ENCODE measurements around the gene ARHGEF16. TPM values are rescaled to one million over a fixed set of nuclear protein-coding genes. Genes with fewer than 3 reads are reported as not detected.

Gene ARHGEF16
- total RNA-seq, 1 experiment from 2014 or later = 10.1 TPM

DNA sequence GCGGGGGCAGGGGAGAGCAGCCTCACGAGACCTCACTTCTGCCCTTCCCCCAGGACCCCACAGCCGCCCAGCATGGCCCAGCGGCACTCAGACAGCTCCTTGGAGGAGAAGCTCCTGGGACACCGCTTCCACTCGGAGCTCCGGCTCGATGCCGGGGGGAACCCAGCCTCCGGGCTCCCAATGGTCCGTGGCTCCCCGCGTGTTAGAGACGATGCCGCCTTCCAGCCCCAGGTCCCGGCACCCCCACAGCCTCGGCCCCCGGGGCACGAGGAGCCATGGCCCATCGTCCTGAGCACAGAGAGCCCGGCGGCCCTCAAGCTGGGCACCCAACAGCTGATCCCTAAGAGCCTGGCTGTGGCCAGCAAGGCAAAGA, 8.5 kb downstream of the ARHGEF16 start:
- Histone ChIP-seq H3K4me1 (ENCODE audit: control insufficient read depth, insufficient read depth, low read length) (0 out of 2 replicates have a peak, but pooled peaks cover 4% of the 10 kb centered on the region), H3K4me3 (ENCODE audit: low read depth in 2 of 2, low read length in 2 of 2) (no peak overlapping the region), H3K27ac (ENCODE audit: low read length) (no peak overlapping the region), H3K9me3 (ENCODE audit: control insufficient read depth, insufficient read depth, low read depth, low read length) (no peaks in the 10 kb centered on the region), H3K27me3 (ENCODE audit: control insufficient read depth, insufficient read depth, low read length) (no peaks in the 10 kb centered on the region), H3K36me3 (ENCODE audit: control insufficient read depth, insufficient read depth, low read length) (no peaks in the 10 kb centered on the region)
- POLR2A ChIA-PET = no interaction called here
- BruUV-seq (replicated peaks) = no TSS peak
- intact Hi-C loops (cut with micrococcal nuclease; ENCODE audit: unreplicated experiment) = no loop called here
- TF ChIP-seq, protein P1, sequence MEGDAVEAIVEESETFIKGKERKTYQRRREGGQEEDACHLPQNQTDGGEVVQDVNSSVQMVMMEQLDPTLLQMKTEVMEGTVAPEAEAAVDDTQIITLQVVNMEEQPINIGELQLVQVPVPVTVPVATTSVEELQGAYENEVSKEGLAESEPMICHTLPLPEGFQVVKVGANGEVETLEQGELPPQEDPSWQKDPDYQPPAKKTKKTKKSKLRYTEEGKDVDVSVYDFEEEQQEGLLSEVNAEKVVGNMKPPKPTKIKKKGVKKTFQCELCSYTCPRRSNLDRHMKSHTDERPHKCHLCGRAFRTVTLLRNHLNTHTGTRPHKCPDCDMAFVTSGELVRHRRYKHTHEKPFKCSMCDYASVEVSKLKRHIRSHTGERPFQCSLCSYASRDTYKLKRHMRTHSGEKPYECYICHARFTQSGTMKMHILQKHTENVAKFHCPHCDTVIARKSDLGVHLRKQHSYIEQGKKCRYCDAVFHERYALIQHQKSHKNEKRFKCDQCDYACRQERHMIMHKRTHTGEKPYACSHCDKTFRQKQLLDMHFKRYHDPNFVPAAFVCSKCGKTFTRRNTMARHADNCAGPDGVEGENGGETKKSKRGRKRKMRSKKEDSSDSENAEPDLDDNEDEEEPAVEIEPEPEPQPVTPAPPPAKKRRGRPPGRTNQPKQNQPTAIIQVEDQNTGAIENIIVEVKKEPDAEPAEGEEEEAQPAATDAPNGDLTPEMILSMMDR (IDR thresholded peaks at IDR 0.05) = no peak
- TF ChIP-seq TCF7L2 (IDR thresholded peaks at IDR 0.05; ENCODE audit: low read depth, low read length) (no peak), POLR2AphosphoS5 (IDR thresholded peaks at IDR 0.05; ENCODE audit: low read depth, low read length) (no peak), REST (IDR thresholded peaks at IDR 0.05; ENCODE audit: insufficient read depth in 1 of 2, low read depth in 2 of 2, low read length in 1 of 2) (no peak), SIN3A (IDR thresholded peaks at IDR 0.05; ENCODE audit: borderline replicate concordance, insufficient read depth, low read depth, low read length) (no peak)
- CTCF ChIA-PET = no interaction called here
- DNase-seq (ENCODE audit: low read depth, low spot score) (no peak), ATAC-seq (no peak)
- in situ Hi-C loops (cut with HindIII; ENCODE audit: low pct_unique_long_range_greater_than_20kb, low sequenced_read_pairs) = no loop called here

GRCh38 chr1:3463408-3463863, 9.0 kb downstream of the ARHGEF16 start:
- TF ChIP-seq SIN3A (IDR thresholded peaks at IDR 0.05; ENCODE audit: borderline replicate concordance, insufficient read depth, low read depth, low read length) (no peak), TCF7L2 (IDR thresholded peaks at IDR 0.05; ENCODE audit: low read depth, low read length) (no peak), POLR2AphosphoS5 (IDR thresholded peaks at IDR 0.05; ENCODE audit: low read depth, low read length) (no peak), REST (IDR thresholded peaks at IDR 0.05; ENCODE audit: insufficient read depth in 1 of 2, low read depth in 2 of 2, low read length in 1 of 2) (no peak)
- TF ChIP-seq, protein P1 (IDR thresholded peaks at IDR 0.05) = no peak
- H3K36me3 ChIP-seq (ENCODE audit: control insufficient read depth, insufficient read depth, low read length) = no peaks in the 10 kb centered on the region
- BruUV-seq (replicated peaks) = no TSS peak
- DNase-seq (ENCODE audit: low read depth, low spot score) (no peak), ATAC-seq (no peak)
- H3K4me1 ChIP-seq (ENCODE audit: control insufficient read depth, insufficient read depth, low read length) = 0 out of 2 replicates have a peak, but pooled peaks cover 4% of the 10 kb centered on the region
- H3K4me3 ChIP-seq (ENCODE audit: low read depth in 2 of 2, low read length in 2 of 2) = no peak overlapping the region
- H3K27me3 ChIP-seq (ENCODE audit: control insufficient read depth, insufficient read depth, low read length) = no peaks in the 10 kb centered on the region
- in situ Hi-C loops (cut with HindIII; ENCODE audit: low pct_unique_long_range_greater_than_20kb, low sequenced_read_pairs) = no loop called here
- H3K9me3 ChIP-seq (ENCODE audit: control insufficient read depth, insufficient read depth, low read depth, low read length) = no peaks in the 10 kb centered on the region
- ChIA-PET CTCF (interaction anchor here (0.7 kb wide), 1 partner anchor 18 kb away, joined by 3 read pairs; no protein-coding TSS in a partner anchor), POLR2A (no interaction called here)
- intact Hi-C loops (cut with micrococcal nuclease; ENCODE audit: unreplicated experiment) = no loop called here
- no peak overlapping the region for H3K27ac ChIP-seq (ENCODE audit: low read length)
